ENCODE results near the gene AGPAT2. TPM values are rescaled to one million over a fixed set of nuclear protein-coding genes. Genes with fewer than 3 reads are reported as not detected.

AGPAT2 gene
- total RNA-seq, 1 donor from 2014 or later: 41.9 TPM

GRCh38 chr9:136683173-136683745 is 4.0 kb downstream of the AGPAT2 start:
- peaks cover 5% of the 10 kb centered on the region for H3K36me3 ChIP-seq (ENCODE audit: control insufficient read depth, insufficient read depth, low read length)
- H3K27me3 ChIP-seq (ENCODE audit: control insufficient read depth, insufficient read depth, low read length): no peaks in the 10 kb centered on the region
- DNase-seq (ENCODE audit: low read depth) (no peak), FAIRE-seq (no peak)
- no peak for TF ChIP-seq CTCF (IDR thresholded peaks at IDR 0.05; ENCODE audit: insufficient read depth, low read length, severe bottlenecking)
- H3K4me3 ChIP-seq (ENCODE audit: low read depth, low read length): no peak overlapping the region

GRCh38 chr9:136682710-136683109 is 4.5 kb downstream of the AGPAT2 start:
- DNase-seq (ENCODE audit: low read depth) (no peak), FAIRE-seq (no peak)
- H3K36me3 ChIP-seq (ENCODE audit: control insufficient read depth, insufficient read depth, low read length): peaks cover 5% of the 10 kb centered on the region
- no peak for TF ChIP-seq CTCF (IDR thresholded peaks at IDR 0.05; ENCODE audit: insufficient read depth, low read length, severe bottlenecking)
- no peaks in the 10 kb centered on the region for H3K27me3 ChIP-seq (ENCODE audit: control insufficient read depth, insufficient read depth, low read length)
- H3K4me3 ChIP-seq (ENCODE audit: low read depth, low read length): no peak overlapping the region

GRCh38 chr9:136681945-136682699 is 5.1 kb downstream of the AGPAT2 start:
- TF ChIP-seq CTCF (IDR thresholded peaks at IDR 0.05; ENCODE audit: insufficient read depth, low read length, severe bottlenecking): no peak
- peaks cover 5% of the 10 kb centered on the region for H3K36me3 ChIP-seq (ENCODE audit: control insufficient read depth, insufficient read depth, low read length)
- no peaks in the 10 kb centered on the region for H3K27me3 ChIP-seq (ENCODE audit: control insufficient read depth, insufficient read depth, low read length)
- no peak for DNase-seq (ENCODE audit: low read depth)
- no peak overlapping the region for H3K4me3 ChIP-seq (ENCODE audit: low read depth, low read length)
- no peak for FAIRE-seq

GRCh38 chr9:136681029-136681428 is 6.2 kb downstream of the AGPAT2 start:
- DNase-seq (ENCODE audit: low read depth): no peak
- no peak for FAIRE-seq
- Histone ChIP-seq H3K4me3 (ENCODE audit: low read depth, low read length) (no peak overlapping the region), H3K27me3 (ENCODE audit: control insufficient read depth, insufficient read depth, low read length) (no peaks in the 10 kb centered on the region), H3K36me3 (ENCODE audit: control insufficient read depth, insufficient read depth, low read length) (peaks cover 10% of the 10 kb centered on the region)
- no peak for TF ChIP-seq CTCF (IDR thresholded peaks at IDR 0.05; ENCODE audit: insufficient read depth, low read length, severe bottlenecking)

GRCh38 chr9:136679431-136679941 is 7.8 kb downstream of the AGPAT2 start:
- H3K36me3 ChIP-seq (ENCODE audit: control insufficient read depth, insufficient read depth, low read length): peaks cover 9% of the 10 kb centered on the region
- TF ChIP-seq CTCF (IDR thresholded peaks at IDR 0.05; ENCODE audit: insufficient read depth, low read length, severe bottlenecking): no peak
- H3K4me3 ChIP-seq (ENCODE audit: low read depth, low read length): no peak overlapping the region
- no peak for FAIRE-seq
- DNase-seq (ENCODE audit: low read depth): no peak
- H3K27me3 ChIP-seq (ENCODE audit: control insufficient read depth, insufficient read depth, low read length): no peaks in the 10 kb centered on the region
